ENCODE measurements around the gene ITGB7. TPM values are rescaled to one million over a fixed set of nuclear protein-coding genes. Genes with fewer than 3 reads are reported as not detected.
A peak's percentile ranks its signal among the peaks of the same experiment; 100 is the strongest.

The ITGB7 gene
- polyA plus RNA-seq, 2 donors = 7.5 to 8.0 TPM

DNA sequence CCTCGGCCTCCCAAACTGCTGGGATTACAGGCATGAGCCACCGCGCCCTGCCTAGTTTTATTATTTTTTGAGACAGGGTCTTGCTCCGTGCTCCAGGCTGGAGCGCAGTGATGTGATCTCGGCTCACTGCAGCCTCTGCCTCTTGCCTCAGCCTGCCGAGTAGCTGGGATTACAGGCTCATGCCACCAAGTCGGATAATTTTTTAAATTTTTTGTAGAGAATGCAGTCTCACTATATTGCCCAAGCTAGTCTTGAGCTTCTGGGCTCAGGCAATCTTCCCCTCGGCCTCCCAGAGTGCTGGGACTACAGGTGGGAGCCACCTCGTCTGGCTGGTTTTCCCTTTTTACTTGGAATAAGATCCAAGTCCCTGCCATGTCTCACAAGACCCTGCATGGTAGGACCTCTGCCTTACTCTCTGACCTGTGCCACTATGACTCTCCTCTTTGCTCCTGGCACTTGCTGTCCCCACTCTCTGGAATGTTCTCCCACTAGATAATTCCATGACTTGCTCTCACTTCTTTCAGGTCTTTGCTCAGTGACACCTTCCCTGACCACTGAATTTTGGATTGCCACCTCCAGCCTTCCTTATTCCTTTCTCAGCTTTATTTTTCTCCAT lies 32.7 kb upstream of the ITGB7 start:
- H3K9me3 ChIP-seq (ENCODE audit: control insufficient read depth in 2 of 2, insufficient read depth in 1 of 2, low read depth in 1 of 2, low read length in 1 of 2) = no peaks in the 10 kb centered on the region
- WGBS, 2 donors = 89 to 95% methylated on average over 10 of the region's 10 CpGs
- H3K27ac ChIP-seq (ENCODE audit: low read depth in 2 of 2, low read length in 1 of 2) = no peak overlapping the region
- H3K4me3 ChIP-seq (ENCODE audit: low read depth in 1 of 2, low read length in 2 of 2) = no peak overlapping the region
- no peaks in the 10 kb centered on the region for H3K36me3 ChIP-seq (ENCODE audit: control insufficient read depth in 2 of 2, insufficient read depth in 2 of 2, low read length in 1 of 2)
- H3K27me3 ChIP-seq (ENCODE audit: control insufficient read depth in 1 of 2, insufficient read depth in 2 of 2, low read length in 2 of 2) = no peaks in the 10 kb centered on the region
- H3K4me1 ChIP-seq (ENCODE audit: control insufficient read depth in 2 of 2, insufficient read depth in 2 of 2, low read length in 1 of 2) = peaks cover 3 to 9% of the 10 kb centered on the region in 2 donors

GRCh38 chr12:53236443-53237111 lies 29.5 kb upstream of the ITGB7 start:
- Histone ChIP-seq H3K9me3 (ENCODE audit: control insufficient read depth in 2 of 2, insufficient read depth in 1 of 2, low read depth in 1 of 2, low read length in 1 of 2) (no peaks in the 10 kb centered on the region), H3K4me1 (ENCODE audit: control insufficient read depth in 2 of 2, insufficient read depth in 2 of 2, low read length in 1 of 2) (peaks cover 3 to 26% of the 10 kb centered on the region in 2 donors), H3K27ac (ENCODE audit: low read depth in 2 of 2, low read length in 1 of 2) (peak overlapping the region; percentile 59 to 65), H3K4me3 (ENCODE audit: low read depth in 1 of 2, low read length in 2 of 2) (no peak overlapping the region), H3K27me3 (ENCODE audit: control insufficient read depth in 1 of 2, insufficient read depth in 2 of 2, low read length in 2 of 2) (no peaks in the 10 kb centered on the region), H3K36me3 (ENCODE audit: control insufficient read depth in 2 of 2, insufficient read depth in 2 of 2, low read length in 1 of 2) (no peaks in the 10 kb centered on the region)
- WGBS, 2 donors = 88 to 93% methylated on average over 1 of the region's 1 CpG

DNA sequence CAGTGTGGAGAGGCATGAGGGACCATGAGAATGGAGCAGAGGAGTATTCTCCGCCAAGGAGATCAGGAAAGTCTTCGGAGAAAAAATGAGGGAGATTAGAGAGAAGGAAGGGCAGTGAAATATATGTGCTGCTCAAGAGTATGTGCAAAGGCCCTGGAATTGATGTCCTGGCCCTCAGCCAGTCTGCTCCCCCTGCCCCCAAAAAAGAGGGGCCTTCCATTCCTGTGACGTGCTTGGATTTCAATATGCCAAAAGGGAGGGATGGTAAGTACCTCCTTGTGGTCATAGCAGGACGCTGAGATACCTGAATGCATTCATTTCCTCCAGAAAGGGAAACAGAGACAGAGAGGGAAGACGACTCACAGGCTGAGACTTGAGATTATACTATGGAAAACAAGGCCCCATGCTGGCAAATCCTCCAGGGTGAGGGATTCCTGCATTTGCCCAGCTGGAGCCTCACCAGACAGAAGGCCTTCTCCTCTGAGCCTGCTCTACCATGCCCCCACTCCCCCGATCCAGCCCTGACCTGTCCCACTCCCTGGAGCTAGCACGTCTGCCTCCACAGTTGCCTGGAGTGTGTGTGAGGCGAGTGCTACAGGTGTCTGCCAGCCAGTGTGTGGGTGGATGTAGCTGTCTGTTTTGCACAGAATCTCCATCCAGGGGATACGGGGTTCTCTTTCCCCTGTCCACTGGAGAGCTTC lies 28.8 kb upstream of the ITGB7 start:
- 52 to 60% methylated on average over 9 of the region's 9 CpGs for WGBS, 2 donors
- no peaks in the 10 kb centered on the region for H3K27me3 ChIP-seq (ENCODE audit: control insufficient read depth in 1 of 2, insufficient read depth in 2 of 2, low read length in 2 of 2)
- no peaks in the 10 kb centered on the region for H3K36me3 ChIP-seq (ENCODE audit: control insufficient read depth in 2 of 2, insufficient read depth in 2 of 2, low read length in 1 of 2)
- no peaks in the 10 kb centered on the region for H3K9me3 ChIP-seq (ENCODE audit: control insufficient read depth in 2 of 2, insufficient read depth in 1 of 2, low read depth in 1 of 2, low read length in 1 of 2)
- H3K4me3 ChIP-seq (ENCODE audit: low read depth in 1 of 2, low read length in 2 of 2) = no peak overlapping the region
- H3K27ac ChIP-seq (ENCODE audit: low read depth in 2 of 2, low read length in 1 of 2) = peak overlapping the region; percentile 59 to 65
- H3K4me1 ChIP-seq (ENCODE audit: control insufficient read depth in 2 of 2, insufficient read depth in 2 of 2, low read length in 1 of 2) = peaks cover 3 to 26% of the 10 kb centered on the region in 2 donors

DNA sequence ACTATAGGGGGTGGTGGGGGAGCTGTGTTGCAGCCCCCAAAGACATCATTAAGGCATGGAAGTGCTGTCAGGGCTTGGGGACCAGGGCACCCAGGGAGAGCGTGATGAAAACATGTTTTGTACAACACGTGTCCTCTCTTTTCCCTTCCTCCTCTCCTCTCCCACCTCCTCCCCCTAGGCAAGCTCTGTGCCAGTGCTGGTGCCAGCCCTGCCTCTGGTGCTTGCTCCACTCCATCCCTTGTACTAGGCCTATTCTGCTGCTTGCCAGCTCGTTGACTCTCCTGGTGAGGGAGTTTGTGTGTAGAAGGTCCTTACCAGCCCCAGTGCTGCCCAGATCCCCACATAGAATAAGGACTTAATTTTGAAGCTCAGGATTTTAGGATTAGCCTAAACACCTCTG lies 28.1 kb upstream of the ITGB7 start:
- 30 to 39% methylated on average over 3 of the region's 3 CpGs for WGBS, 2 donors
- no peak overlapping the region for H3K4me3 ChIP-seq (ENCODE audit: low read depth in 1 of 2, low read length in 2 of 2)
- peaks cover 6 to 26% of the 10 kb centered on the region in 2 donors for H3K4me1 ChIP-seq (ENCODE audit: control insufficient read depth in 2 of 2, insufficient read depth in 2 of 2, low read length in 1 of 2)

GRCh38 chr12:53234271-53234914 lies 27.3 kb upstream of the ITGB7 start:
- H3K36me3 ChIP-seq (ENCODE audit: control insufficient read depth in 2 of 2, insufficient read depth in 2 of 2, low read length in 1 of 2) = peaks cover 0 to 4% of the 10 kb centered on the region in 2 donors
- H3K27me3 ChIP-seq (ENCODE audit: control insufficient read depth in 1 of 2, insufficient read depth in 2 of 2, low read length in 2 of 2) = no peaks in the 10 kb centered on the region
- H3K4me1 ChIP-seq (ENCODE audit: control insufficient read depth in 2 of 2, insufficient read depth in 2 of 2, low read length in 1 of 2) = peaks cover 7 to 30% of the 10 kb centered on the region in 2 donors
- no peak overlapping the region for H3K4me3 ChIP-seq (ENCODE audit: low read depth in 1 of 2, low read length in 2 of 2)
- no peaks in the 10 kb centered on the region for H3K9me3 ChIP-seq (ENCODE audit: control insufficient read depth in 2 of 2, insufficient read depth in 1 of 2, low read depth in 1 of 2, low read length in 1 of 2)
- peak overlapping the region; percentile 97 to 99 for H3K27ac ChIP-seq (ENCODE audit: low read depth in 2 of 2, low read length in 1 of 2)
- WGBS, 2 donors = 12 to 13% methylated on average over 12 of the region's 12 CpGs

More for the DNA sequence above, 28.1 kb upstream of the ITGB7 start:
- no peaks in the 10 kb centered on the region for H3K27me3 ChIP-seq (ENCODE audit: control insufficient read depth in 1 of 2, insufficient read depth in 2 of 2, low read length in 2 of 2)
- H3K9me3 ChIP-seq (ENCODE audit: control insufficient read depth in 2 of 2, insufficient read depth in 1 of 2, low read depth in 1 of 2, low read length in 1 of 2) = no peaks in the 10 kb centered on the region
- peak overlapping the region; percentile 28 to 54 for H3K27ac ChIP-seq (ENCODE audit: low read depth in 2 of 2, low read length in 1 of 2)
- no peaks in the 10 kb centered on the region for H3K36me3 ChIP-seq (ENCODE audit: control insufficient read depth in 2 of 2, insufficient read depth in 2 of 2, low read length in 1 of 2)

- 23 to 41% methylated on average over 7 of the region's 7 CpGs for WGBS, 2 donors
- Histone ChIP-seq H3K9me3 (ENCODE audit: control insufficient read depth in 2 of 2, insufficient read depth in 1 of 2, low read depth in 1 of 2, low read length in 1 of 2) (no peaks in the 10 kb centered on the region), H3K4me1 (ENCODE audit: control insufficient read depth in 2 of 2, insufficient read depth in 2 of 2, low read length in 1 of 2) (peaks cover 7 to 31% of the 10 kb centered on the region in 2 donors), H3K27me3 (ENCODE audit: control insufficient read depth in 1 of 2, insufficient read depth in 2 of 2, low read length in 2 of 2) (no peaks in the 10 kb centered on the region), H3K4me3 (ENCODE audit: low read depth in 1 of 2, low read length in 2 of 2) (no peak overlapping the region), H3K36me3 (ENCODE audit: control insufficient read depth in 2 of 2, insufficient read depth in 2 of 2, low read length in 1 of 2) (peaks cover 0 to 6% of the 10 kb centered on the region in 2 donors), H3K27ac (ENCODE audit: low read depth in 2 of 2, low read length in 1 of 2) (peak overlapping the region; percentile 97 to 99)
Observed at GRCh38 chr12:53233671-53234121, 26.6 kb upstream of the ITGB7 start.

DNA sequence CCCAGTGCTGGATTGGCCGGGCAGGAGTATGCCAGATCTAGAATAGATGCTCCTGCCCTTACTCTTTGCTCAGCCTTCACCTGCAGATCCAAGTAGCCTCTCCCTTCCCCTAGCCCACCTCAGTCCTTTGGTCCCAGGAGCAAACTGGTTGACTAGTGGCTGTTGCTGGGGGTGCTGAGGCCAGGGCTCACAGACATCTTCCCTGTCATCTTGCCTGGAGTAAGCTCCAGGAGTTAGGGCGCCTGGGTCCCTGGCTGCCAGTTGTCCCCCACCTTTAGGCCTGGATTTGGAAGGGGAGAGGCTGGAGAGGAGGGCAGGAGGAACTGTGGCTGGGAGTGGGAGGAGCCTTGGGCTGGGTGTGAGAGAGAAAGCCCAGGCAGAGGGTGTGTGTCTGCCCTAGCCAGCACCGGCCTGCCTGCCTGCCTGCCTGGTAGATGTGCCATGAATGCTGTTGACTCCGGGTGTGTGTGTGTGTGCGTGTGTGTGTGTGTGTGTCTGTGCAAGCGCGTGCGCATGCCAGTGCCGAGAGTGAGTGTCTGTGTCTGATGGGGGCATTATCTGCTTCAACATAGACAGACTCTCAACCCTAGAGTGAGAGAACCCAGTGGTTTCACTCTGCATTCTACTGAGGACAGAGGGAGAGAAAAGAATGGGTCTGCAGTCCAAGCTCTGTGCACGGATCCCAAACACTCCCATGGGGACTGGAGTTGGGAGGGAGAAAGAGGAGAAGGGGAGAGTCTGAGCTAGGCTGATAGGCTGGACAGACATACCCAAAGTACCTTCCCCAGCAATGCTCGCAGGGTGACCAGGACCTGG lies 25.8 kb upstream of the ITGB7 start:
- Histone ChIP-seq H3K36me3 (ENCODE audit: control insufficient read depth in 2 of 2, insufficient read depth in 2 of 2, low read length in 1 of 2) (peaks cover 0 to 6% of the 10 kb centered on the region in 2 donors), H3K4me3 (ENCODE audit: low read depth in 1 of 2, low read length in 2 of 2) (peak overlapping the region; percentile 37 to 90), H3K9me3 (ENCODE audit: control insufficient read depth in 2 of 2, insufficient read depth in 1 of 2, low read depth in 1 of 2, low read length in 1 of 2) (no peaks in the 10 kb centered on the region), H3K27ac (ENCODE audit: low read depth in 2 of 2, low read length in 1 of 2) (peak overlapping the region; percentile 97 to 99), H3K4me1 (ENCODE audit: control insufficient read depth in 2 of 2, insufficient read depth in 2 of 2, low read length in 1 of 2) (peaks cover 7 to 31% of the 10 kb centered on the region in 2 donors), H3K27me3 (ENCODE audit: control insufficient read depth in 1 of 2, insufficient read depth in 2 of 2, low read length in 2 of 2) (no peaks in the 10 kb centered on the region)
- WGBS, 2 donors = 16 to 27% methylated on average over 11 of the region's 11 CpGs

DNA sequence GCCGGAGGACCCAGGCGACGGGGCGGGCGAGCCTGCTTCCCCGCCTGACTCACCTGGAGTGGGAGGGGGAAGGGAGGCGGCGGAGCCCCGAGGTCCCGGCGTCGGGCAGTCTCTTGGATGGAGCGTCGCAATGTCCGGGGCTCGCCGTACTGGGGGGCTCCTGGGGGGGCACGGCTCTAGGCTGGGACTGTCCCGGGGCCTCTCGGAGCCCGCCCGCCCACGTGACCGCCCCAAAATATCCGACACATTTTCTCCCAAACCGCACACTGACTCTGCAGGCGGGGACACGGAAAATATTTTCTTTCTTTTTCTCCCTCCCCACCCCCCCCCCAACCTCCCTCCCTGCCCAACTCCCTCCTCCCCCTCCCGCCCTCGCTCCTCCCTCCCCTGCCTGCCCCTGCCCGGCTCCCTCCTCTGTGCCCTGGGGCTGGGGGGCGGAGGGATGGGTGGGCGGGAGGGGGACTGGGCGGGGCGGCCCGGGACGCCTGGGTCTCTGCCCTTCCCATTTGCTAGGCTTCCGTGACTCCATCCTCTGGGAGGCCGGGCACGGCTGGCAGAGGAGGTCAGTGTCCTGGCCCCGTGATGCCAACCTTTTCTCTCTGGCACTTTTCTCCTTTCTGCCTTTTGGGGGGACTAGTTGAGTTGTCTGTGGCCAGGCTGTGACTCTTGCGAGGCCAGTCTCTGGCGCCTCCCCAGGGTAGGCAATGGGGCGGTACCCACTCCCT lies 25.0 kb upstream of the ITGB7 start, which contains the start of gene RARG:
RARG (minus strand) TSS at position 289 of the 725 bp plus-strand sequence. CDS start 4,664 bp downstream, outside the sequence.
- peaks cover 7 to 37% of the 10 kb centered on the region in 2 donors for H3K4me1 ChIP-seq (ENCODE audit: control insufficient read depth in 2 of 2, insufficient read depth in 2 of 2, low read length in 1 of 2)
- no peaks in the 10 kb centered on the region for H3K9me3 ChIP-seq (ENCODE audit: control insufficient read depth in 2 of 2, insufficient read depth in 1 of 2, low read depth in 1 of 2, low read length in 1 of 2)
- H3K36me3 ChIP-seq (ENCODE audit: control insufficient read depth in 2 of 2, insufficient read depth in 2 of 2, low read length in 1 of 2) = peaks cover 0 to 13% of the 10 kb centered on the region in 2 donors
- H3K27ac ChIP-seq (ENCODE audit: low read depth in 2 of 2, low read length in 1 of 2) = peak within 1 kb of the TSS; percentile 97 to 99
- H3K4me3 ChIP-seq (ENCODE audit: low read depth in 1 of 2, low read length in 2 of 2) = peak within 1 kb of the TSS; percentile 75 to 90
- WGBS, 2 donors = 1% methylated on average over 26 to 41 of the region's 44 CpGs
- no peaks in the 10 kb centered on the region for H3K27me3 ChIP-seq (ENCODE audit: control insufficient read depth in 1 of 2, insufficient read depth in 2 of 2, low read length in 2 of 2)

All from esophagus (tissue), 2 donors.